Left ventricle myocardium superior (tissue), 1 donor: ENCODE results near the gene TUBG2. TPM values are rescaled to one million over a fixed set of nuclear protein-coding genes. Genes with fewer than 3 reads are reported as not detected.

Experiments
- ATAC-seq: fragments of 200-7000 bp; cut with Tn5 transposase; one replicate; pipeline ENCODE4 v1.9.1; 2020; ENCODE audit warnings: mild to moderate bottlenecking, moderate library complexity
- DNase-seq: peaks from one replicate; pipeline ENCODE4 v3.0.0-alpha.2; 2020
- intact Hi-C: fragments of 100-400 bp; cut with micrococcal nuclease; formaldehyde crosslinking; loops from one replicate; pipeline ENCODE4 v1.11.0; 2022
- total RNA-seq: library from RNA; stranded (reverse); fragmentation: NEBNext Ultra II Directional; extraction: Animal tissue kit (Norgen Biotek cat#: 25700); gene quantifications from one replicate; pipeline ENCODE4 v1.2.1, GENCODE V29; 2021
- donor health status: DM: no; HTN: yes; CAD: no; lungs with severe emphysema.

The TUBG2 gene
- total RNA-seq, 1 donor from 2014 or later, result 17.1 TPM

DNA sequence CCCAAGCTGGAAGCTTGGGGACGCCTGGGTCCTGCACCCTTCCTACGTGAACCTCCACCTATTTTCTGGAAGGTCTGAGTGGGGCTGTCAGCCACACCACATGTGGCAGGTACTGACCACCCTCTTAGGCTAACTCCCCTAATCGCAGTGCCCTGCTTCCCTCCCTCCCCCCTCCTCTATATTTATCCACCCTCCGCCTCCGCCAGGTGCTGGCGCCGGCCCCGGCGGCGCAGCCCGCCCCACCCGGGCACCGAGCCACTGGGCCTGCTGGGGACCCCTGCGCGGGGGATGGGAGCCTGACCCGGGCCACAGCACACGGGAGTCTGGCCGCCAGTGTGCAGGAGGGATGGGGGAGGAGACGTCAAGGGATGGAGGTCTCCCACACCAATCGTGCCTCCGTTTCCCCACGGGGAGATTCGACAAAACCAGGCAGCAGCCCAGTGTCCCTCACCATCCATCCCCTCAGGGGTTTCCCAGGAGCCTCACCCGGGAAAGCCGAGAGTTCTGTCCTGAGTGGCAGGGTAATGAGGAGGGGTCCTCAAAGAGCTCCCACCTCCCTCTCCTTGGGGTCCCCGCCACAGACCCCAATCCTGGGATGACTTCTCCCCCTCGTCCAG is 16.4 kb downstream of the TUBG2 start:
- intact Hi-C loops, result no loop called here
- peak; percentile 84 for DNase-seq
- ATAC-seq, result peak; percentile 33

- peak; percentile 18 for ATAC-seq
- intact Hi-C loops, result no loop called here
These were observed 16.9 kb downstream of the TUBG2 start for GRCh38 chr17:42675965-42676423.

GRCh38 chr17:42676424-42677011 is 17.4 kb downstream of the TUBG2 start, which contains the start of gene PLEKHH3:
Gene PLEKHH3 (minus strand): TSS chr17:42676994. CDS start chr17:42676563, 431 bp downstream.
- DNase-seq, result no peak
- intact Hi-C loops, result no loop called here
- peak; percentile 1 for ATAC-seq

More at GRCh38 chr17:42675965-42676423, 16.9 kb downstream of the TUBG2 start:
- peak; percentile 77 for DNase-seq

DNA sequence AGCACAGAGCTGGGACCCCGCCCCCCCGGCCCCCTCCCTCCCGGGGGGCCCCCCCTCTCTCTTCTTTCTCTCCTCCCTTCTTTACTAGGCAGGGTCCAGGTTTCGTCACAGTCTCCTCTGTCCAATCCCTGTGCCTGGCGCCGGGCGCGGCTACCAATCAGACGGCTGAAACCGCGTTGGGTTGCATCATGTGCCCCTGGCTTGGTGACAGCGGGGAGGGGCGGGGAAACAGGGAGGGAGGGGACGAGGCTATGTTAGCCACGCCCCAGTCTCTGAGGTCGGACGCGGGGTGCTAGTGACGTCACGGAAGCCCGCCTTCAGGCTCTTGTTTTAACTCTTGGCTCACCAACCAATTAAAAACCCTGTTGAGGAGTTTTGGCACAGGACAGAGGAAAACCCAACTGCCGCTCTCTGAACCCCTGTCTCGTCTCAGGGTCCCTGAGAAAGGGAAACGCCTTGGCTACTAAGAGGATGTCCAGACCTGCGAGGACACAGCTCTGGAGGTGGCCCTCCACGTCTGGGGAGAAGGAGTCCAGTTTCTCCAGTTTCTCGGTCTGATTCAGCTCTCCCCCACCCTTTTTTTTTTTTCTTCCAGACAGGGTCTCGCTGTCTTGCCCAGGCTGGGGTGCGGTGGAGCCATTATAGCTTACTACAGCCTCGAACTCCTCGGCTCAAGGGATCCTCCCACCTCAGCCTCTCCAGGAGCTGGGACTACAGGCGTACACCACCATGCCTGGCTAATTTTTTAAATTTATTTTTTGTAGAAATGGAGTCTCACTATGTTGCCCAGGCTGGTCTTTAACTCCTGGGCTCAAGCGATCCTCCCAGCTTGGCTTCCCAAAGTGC is 18.2 kb downstream of the TUBG2 start:
- DNase-seq, result peak; percentile 100
- peak; percentile 66 for ATAC-seq
- intact Hi-C loops, result no loop called here

DNA sequence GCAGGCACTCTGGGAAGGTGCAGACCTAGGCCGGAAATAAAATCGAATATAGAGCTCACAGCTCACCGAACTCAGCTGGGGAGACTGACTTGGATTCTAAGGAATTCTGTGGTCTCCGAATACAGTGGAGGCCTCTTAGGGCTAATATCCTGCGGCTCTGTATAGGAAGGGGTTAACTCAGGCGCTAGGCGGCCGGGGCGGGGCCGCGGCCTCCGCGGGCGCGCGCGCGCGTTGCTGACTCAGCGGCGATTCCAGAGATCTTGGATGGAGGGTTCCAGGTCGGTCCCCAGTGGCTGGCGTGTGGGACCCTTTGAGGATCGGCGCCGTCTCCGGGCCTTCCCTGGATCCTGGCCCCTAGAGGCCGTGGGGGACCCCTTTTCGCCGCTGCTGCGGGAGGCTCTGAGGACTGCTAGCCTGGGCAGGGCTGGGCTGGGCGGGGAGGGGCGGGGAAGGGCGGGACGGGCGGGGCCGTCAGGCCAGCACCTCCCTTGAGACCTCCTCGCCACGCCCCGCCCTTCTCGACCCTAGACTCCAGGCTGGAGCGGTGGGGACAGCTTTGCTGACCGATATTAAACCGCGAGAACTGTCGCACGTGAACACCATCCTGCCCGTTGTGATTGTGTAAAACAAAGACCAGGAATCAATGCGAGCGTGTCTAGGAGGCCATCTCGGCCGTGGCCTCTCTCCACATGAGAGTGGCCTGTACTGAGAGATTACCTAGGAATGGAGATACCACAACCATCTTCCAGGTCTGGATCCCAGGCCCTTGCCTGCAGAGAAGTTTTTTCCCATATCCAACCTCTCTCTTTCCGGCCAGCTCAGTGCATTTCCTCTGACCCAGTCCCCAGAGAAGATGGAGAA is 19.1 kb downstream of the TUBG2 start:
- intact Hi-C loops, result no loop called here
- peak; percentile 93 for DNase-seq
- peak; percentile 44 for ATAC-seq

GRCh38 chr17:42678951-42679491 is 19.9 kb downstream of the TUBG2 start:
- no peak for ATAC-seq
- DNase-seq, result no peak
- intact Hi-C loops, result no loop called here

GRCh38 chr17:42679492-42680330 is 20.6 kb downstream of the TUBG2 start:
- intact Hi-C loops, result no loop called here
- DNase-seq (peak; percentile 92), ATAC-seq (peak; percentile 51)

DNA sequence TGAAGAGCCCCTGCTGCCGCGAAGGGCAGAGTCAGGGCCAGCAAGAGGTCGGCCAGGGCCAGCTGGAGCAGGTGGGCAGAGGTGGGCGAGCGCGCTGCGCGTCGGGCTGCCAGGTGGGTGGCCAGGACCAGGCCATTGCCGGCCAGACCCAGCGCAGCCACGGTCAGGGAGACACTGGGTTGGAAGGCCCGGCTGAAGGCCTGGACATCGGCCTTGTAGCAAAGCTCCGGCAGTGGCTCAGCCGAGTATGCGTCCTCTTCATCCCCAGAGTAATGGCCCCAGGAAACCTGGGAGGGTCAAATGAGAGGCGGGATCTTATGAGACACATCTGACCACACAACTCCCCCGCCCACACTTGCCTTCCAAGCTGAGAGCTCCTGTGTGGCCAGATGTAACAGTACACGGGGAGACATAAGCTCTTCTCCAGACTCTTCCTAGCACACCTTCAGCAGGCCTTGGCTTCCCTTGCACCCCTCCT is 21.3 kb downstream of the TUBG2 start:
- DNase-seq (no peak), ATAC-seq (no peak)
- intact Hi-C loops, result no loop called here

DNA sequence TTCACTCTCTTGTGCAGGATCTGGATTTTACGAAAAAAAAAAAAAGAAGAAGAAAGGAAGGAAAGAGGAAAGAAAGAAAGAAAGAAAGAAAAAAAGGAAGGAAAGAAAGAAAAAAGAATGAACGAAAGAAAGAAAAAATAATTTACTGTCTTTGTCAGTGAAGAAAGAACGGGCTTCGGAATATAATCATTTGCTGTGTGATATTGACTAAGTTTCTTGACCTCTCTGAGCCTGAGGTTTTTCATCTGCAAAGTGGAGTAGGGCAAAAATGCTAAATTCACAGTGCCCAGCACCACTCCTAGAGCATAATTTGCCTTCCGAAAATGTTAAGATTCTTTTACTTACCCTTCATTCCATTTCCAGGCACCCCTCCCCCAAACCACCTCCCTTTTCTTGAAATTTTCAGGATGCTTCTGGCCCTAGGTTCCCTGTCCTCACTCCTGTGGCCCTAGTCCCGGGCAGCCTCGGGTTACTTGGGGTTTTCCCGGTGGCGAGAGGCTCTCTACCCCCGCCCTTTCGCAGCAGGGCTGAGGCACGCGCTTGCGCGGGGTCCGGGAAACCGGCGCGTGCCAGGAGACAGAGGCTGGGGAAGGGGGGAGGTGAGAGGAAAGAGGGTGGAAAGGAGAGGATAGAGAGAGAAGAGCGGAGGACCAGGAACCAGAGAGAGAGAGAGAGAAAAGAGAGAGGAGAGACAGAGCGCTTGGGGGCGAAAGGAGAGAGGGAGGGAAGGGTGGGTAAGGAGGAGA is 23.1 kb downstream of the TUBG2 start, which contains the start of gene CNTNAP1:
TSS of gene CNTNAP1 (plus strand) at position 556 of the 746 bp plus-strand sequence. CDS start 299 bp downstream, outside the sequence.
- DNase-seq (peak; percentile 77), ATAC-seq (peak; percentile 2)
- intact Hi-C loops, result no loop called here

DNA sequence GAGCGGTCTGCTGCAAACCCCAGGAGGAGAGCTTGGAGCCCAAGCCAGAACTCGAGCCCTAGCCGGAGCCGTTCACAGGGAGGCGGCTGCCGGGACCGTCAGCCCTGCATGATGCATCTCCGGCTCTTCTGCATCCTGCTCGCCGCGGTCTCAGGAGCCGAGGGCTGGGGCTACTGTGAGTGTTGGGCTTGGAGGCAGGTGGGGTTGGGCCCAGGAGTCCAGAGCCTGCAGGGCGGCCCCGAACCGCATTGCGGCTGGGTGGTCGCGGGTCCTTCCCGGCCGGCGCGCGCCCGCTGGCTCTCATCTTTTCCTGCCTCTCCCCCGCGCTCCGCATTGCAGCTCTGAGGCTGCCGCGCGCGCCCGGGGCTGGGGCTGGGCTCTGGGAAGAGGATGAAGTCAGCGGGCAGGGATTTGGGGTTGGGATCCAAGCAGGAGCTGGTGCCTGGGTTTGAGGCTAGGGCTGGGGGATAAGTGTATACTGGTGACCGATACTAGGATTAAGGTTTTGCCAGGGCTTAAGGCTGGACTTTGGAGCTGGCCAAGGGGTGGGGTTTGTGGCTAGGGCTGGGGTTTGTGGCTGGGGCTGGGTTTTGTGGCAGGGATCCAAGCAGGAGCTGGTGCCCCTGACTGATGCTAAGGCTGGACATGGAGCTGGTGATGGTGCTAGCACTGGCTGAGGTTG is 23.8 kb downstream of the TUBG2 start:
- intact Hi-C loops, result no loop called here
- DNase-seq, result peak; percentile 66
- no peak for ATAC-seq

DNA sequence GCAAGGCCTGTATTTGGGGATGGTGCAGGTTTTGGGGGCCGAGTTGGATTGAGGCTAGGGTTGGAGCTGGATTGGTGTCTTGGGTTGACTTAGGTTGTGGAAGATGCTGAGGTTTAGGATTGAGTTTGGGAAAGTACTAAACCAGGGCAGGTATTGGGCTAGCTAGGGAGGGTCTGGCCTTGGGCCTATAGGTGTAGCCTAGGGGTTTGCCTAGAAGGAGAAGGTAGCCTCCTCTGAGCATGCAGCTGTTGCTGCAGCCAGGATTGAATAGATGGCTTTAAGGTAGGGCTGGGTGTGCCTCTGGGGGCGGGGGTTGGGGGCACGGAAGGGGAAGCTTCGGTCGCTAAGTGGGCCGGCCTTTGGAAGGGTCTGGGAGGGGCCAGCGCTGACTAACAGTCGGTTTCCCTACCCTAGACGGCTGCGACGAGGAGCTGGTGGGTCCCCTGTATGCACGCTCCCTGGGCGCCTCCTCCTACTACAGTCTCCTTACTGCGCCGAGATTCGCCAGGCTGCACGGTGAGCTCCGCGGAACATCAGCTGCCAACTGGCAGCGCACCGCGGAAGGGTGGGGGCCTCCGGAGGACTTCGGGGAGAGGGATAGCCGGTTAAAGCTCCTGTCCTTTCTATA is 24.4 kb downstream of the TUBG2 start:
- DNase-seq (peak; percentile 70), ATAC-seq (peak; percentile 14)
- intact Hi-C loops, result no loop called here

DNA sequence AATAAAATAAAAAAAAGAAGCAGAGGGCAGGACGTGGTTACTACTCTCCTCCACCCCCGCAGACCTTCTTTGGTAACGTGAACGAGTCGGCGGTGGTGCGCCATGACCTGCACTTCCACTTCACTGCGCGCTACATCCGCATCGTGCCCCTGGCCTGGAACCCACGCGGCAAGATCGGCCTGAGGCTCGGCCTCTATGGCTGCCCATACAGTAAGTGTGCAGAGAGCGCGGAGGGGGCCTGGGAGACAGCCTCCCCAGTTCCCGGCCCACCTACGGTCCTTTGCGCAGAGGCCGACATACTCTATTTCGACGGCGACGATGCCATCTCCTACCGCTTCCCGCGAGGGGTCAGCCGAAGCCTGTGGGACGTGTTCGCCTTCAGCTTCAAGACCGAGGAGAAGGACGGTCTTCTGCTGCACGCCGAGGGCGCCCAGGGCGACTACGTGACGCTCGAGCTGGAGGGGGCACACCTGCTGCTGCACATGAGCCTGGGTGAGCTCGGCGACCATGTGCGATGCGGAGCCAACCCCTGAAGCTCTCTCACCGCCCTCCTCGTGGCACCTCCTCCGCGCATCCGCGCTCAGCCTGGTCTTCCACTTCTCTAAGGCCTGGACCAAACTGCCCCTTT is 26.0 kb downstream of the TUBG2 start:
- ATAC-seq (no peak), DNase-seq (no peak)
- intact Hi-C loops, result no loop called here

- intact Hi-C loops, result no loop called here
- DNase-seq, result no peak
- no peak for ATAC-seq
These were observed 26.7 kb downstream of the TUBG2 start for GRCh38 chr17:42685831-42686230.

DNA sequence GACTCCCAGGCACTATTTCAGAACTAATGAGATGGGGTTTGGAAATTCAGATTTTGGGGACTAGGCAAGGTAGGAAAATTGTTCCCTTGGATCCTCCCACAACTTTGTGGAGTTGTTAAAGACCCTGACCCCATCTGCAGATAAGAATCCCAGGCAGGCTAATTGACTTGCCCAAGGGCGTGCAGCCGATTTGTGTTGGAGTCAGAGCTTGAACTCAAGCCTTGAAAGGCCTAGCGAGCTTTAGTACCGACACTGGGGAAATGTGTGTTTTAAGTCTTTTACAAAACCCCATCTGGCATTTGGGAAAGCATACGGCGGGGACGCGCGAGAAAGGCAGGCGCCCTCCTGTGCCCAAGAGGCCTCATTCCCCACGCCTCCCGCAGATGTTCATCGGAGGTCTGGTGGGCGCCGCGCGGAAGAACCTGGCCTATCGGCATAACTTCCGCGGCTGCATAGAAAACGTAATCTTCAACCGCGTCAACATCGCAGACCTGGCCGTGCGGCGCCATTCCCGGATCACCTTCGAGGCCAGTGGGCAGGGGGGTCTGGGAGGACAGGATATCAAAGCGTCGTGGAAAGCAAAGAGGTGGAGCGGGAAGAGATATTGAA is 27.5 kb downstream of the TUBG2 start:
- intact Hi-C loops, result no loop called here
- no peak for ATAC-seq
- DNase-seq, result no peak

GRCh38 chr17:42687707-42688320 is 28.7 kb downstream of the TUBG2 start:
- intact Hi-C loops, result no loop called here
- DNase-seq (no peak), ATAC-seq (no peak)
